Right kidney (tissue), 1 donor: ENCODE data around the gene POU4F1.

Source experiments
- DNase-seq: peaks from one replicate; pipeline ENCODE4 v3.0.0-alpha.2; 2016

POU4F1 gene

DNA sequence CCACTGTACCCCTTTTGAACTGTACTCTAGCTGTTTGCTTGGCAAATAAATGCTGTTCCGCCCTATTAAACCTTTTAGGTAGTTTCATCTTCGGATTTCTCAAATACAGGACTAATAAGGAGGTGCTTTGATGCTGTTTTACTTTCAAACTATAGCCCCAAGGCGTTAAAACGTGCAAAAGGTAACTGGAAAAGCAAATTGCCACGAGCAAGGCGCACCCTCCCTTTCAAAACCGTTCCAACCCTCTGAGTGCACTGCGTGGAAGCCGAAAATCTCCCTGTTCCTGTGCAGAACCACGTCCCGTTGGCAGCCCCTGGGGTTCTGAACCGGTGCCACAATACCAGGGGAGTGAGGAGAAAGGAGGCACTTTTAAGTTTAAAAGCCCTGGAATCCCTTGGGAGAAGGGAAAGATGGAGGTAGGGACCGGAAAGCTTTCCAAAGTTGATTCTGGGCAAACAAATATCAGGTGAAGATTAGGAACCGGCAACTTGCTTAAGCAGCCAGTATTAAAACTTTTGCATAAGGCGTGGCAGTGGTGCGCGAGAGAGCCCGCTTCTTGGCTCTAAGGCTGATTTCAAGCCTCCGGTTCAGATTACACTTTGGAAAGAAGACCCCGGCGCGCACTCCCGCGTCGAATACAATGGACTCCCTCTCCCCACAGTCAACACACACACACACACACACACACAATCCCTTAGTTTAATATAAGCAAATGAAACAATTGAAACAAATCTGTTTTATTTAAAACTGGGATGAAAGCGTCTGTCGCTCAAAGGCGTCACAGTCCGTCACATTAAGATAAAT is 9.5 kb downstream of the POU4F1 start:
- DNase-seq = peak; percentile 39

DNA sequence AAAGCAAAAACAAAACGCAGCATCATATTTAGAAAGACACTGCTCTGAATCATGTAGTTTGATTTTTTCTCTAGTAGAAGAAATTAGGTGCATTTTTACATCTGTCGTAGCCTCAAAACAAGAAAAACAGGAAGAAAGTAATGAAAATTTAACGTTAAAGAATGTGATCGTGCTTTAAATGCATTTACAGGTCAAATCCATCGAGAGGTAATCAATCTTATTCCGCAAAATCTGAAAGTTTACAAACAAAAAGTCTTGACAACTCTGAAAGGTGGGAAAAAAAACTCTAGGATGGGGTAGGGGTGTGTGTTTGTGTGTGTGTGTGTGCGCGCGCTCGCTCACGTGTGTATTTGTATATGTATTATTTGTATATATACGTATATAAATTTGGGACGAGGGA is 10.2 kb downstream of the POU4F1 start:
- DNase-seq = no peak

DNA sequence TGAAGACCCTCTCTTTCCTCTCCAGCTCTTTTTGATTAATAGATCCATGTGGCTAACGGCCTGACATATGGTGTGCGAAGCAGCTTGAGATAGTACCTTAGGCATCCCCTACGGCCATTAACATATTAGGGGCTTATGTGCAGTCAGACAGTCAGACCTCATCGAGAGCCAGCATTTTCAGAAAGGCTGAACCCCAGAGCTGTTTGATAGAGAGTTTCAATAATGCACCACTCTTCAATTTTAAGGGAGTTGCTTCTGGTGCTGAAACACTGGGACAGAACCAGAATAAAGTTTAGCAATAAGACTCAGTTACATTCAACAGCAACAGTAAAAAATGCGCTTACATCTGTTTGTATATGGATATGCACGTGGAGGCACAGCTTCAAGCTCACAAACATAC is 10.8 kb downstream of the POU4F1 start:
- no peak for DNase-seq

DNA sequence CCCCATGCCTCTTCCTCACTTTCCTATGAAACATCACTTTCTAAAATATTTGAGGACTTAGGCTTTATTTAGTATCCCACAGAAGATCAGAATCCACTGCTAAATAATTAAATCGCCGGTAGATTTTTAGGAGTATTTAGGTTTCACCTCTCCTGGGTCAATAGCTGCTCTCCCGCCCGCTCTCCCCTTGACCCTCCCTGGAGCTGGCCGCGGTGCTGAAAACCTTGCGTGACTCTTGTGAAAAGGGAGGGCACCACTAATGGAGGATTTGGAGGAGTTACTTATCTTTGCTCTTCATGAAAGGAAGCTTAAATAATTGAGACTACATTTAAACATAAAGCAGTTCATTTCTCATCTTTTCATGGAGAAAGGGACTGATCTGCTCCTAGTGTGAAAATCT is 14.1 kb downstream of the POU4F1 start:
- peak; percentile 29 for DNase-seq

DNA sequence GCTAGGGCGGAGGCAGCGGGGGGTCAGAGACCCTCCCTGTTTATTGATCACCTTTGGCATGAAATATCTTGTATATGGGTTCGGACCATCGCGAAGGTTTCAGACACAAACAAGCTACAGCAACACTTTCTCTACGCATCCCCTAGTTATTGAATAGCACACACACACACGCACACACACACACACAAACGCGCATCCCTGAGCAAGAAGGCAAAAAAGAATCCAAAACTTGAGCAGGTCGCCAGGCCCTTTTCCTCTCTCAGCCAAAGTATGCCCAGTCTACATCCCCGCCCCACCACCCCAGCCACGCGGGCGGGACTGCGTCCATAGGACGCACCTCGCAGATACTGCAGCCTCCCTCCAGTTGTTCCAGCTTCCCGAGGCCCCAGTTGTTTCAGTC is 16.0 kb downstream of the POU4F1 start:
- peak; percentile 25 for DNase-seq

DNA sequence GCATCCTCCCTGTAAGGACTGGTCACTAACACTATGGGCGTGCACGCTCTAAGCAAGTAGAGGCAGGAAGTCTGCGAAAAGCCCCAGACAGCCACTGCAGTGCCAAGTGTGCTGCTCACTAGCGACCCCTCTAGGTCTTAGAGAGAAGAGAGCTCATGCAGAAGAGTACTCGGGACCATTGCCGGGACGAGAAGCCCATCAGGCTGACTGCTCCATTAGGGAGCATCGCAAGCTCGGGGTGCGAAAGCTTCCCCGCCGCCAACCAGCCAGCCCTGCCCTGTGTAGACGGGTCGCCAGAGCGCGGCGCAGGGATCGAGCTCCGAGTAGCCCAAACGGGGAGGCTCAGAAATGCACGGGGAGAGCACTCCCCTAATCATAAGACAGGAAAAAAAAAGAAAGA is 16.6 kb downstream of the POU4F1 start:
- DNase-seq = no peak

DNA sequence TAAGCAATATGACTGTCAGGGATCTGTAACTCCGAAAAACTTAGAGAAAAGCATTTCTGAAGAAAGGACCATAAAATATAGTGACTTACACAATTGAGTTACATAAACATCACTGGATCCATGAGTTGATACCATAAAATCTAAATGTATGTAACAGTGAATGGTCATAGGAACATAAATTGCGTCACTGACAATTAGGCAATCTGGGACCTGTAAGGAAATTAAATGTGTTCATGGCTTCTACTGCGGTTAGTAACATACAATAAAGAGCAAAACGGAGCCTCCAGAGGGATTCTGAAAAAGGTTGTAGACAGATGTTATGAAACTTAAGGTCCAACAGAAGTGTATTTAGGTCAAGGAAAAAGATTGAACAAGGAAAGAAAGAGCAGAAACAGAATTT is 27.1 kb downstream of the POU4F1 start:
- no peak for DNase-seq

DNA sequence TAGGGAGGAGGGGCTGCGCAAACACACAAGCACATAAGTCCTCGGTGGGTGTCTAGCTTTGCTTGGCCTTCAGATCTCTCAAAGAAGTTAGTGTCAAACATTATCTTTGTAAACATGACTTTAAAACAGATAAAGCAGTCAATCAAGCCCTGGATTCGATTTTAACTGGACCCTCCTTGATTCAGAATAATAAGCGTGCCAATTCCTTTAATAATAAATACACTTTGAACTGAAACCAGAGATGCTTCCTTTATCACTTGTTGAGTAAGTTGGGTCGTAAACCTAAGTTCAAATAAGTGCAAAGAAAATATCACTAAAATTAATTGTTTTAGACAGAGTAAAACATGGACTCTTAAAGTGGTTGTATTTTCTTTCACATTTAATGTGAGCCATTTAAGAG is 30.9 kb downstream of the POU4F1 start:
- DNase-seq = no peak

DNA sequence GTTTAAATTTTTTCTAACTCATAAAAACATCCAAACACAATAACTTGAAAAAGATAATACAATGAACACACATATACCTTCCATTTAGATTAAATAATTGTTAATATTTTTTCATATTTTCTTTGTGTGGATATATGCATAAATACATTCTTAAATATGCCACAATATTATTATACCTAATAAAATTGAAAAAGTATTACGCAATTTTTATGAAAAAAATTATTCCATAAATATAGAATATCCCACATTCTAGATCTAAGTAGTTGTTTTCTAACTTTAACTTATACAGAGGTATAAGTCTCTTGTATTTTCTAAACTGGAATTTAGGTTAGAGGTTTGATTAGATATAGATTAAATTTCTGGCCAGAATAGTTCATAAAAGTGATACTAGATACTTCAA is 34.3 kb downstream of the POU4F1 start:
- no peak for DNase-seq

DNA sequence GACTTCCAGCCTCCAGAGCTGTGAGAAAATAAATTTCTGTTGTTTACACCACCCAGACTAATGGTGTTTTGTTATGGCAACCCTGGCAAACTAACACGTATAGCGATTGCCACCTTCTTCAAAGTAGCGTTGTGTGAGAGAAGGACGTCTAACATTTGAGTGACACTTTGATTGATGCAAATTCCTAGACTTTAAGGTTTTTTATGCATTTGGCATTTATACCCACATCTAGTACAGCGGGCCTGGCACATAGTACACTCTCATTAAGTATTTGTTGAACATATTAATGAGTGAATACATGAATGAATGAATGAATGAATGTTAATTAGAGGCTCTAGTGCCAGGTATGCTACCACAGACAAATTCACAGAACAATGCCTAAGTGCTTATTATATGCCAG is 36.7 kb downstream of the POU4F1 start:
- no peak for DNase-seq

DNA sequence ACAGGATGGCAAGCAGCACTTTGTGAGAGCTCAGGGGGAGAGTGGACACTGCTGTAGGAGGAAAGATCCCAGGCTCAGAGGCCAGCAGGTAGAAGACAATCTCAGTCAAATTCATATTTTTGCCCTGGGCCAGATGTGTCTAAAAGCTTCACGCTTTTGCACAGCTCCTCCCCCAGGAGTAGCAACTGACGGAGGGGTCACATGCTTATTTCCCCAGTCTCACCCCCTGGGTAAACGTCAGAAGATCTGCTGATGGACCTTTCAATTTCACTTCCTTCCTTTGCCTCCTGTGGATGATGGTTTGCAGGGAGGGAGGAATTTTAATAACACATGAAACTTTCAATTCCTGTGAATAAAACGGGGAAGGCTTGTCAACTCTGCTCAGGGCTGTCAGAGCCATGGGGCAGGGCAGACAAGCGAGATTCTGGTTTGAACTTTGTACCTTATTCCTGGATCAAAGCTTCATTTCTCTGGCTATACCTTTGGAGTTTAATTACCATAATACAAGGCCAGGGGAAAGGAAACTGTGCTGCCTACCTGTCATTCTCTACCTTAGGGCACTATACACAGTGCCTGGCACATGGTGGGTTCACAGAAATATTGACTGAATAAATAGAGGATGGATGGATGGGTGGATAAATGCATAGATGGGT is 41.0 kb downstream of the POU4F1 start:
- DNase-seq = no peak
